HepG2 (cell line): Measurements from ENCODE around the gene PGAP3. TPM values are rescaled to one million over a fixed set of nuclear protein-coding genes. Genes with fewer than 3 reads are reported as not detected.

Experiments used
- ATAC-seq: fragments of 200-7000 bp; cut with Tn5 transposase; 3 replicates; pipeline ENCODE4 v1.9.1; 2020; ENCODE audit warnings: mild to moderate bottlenecking, moderate library complexity
- BruUV-seq: library from RNA; stranded (reverse); fragments of 400-500 nt; replicated peaks from 2 replicates; lab custom pipeline; 2021; lab: Mats Ljungman, UMichigan
- CTCF ChIA-PET: fragments of 300-600 bp; formaldehyde crosslinking; extraction: SDS; loops from one replicate; lab custom pipeline; 2021; ENCODE audit warnings: low total read pairs, inconsistent platforms, low intra/inter-chr PET ratio; lab: Yijun Ruan, JAX
- POLR2A ChIA-PET: fragments of 350-600 bp; sonication (Branson Sonifier 250); formaldehyde crosslinking; loops from one replicate; lab custom pipeline; 2020; ENCODE audit warnings: antibody characterized with exemption, inconsistent platforms; lab: Yijun Ruan, JAX
- DNase-seq: peaks from one replicate; pipeline ENCODE4 v3.0.0-alpha.2; 2015; ENCODE audit warnings: low spot score
- FAIRE-seq: peaks from 3 replicates; lab custom pipeline; 2011; peaks lifted over from hg19 to GRCh38; lab: Jason Lieb, UNC
- H2AFZ ChIP-seq: one replicate; pipeline ENCODE4 v1.6.1; 2011; ENCODE audit warnings: low read length, inconsistent platforms
- H3K27ac ChIP-seq: fragments of 300-600 bp; 3 replicates; pipeline ENCODE4 v1.8.0; 2011; ENCODE audit warnings: mixed run types, mild to moderate bottlenecking, mixed read lengths, low read length, inconsistent platforms; ENCODE audit not compliant: insufficient read depth; ENCODE audit errors: extremely low read length
- H3K27me3 ChIP-seq, 2 experiments: fragments of 200-600 bp in 1 of 2; 2 replicates in 1 of 2; 3 replicates in 1 of 2; pipeline versions ENCODE4 v1.6.0 to v1.8.0; 2011; ENCODE audit warnings: low read length in 2 of 2, mild to moderate bottlenecking in 2 of 2, moderate library complexity in 2 of 2, inconsistent platforms in 1 of 2; ENCODE audit not compliant: insufficient read depth in 2 of 2, control insufficient read depth in 1 of 2
- H3K36me3 ChIP-seq, 2 experiments: fragments of 200-600 bp in 1 of 2; replicated peaks in 1 of 2; 2 replicates in 1 of 2; 3 replicates in 1 of 2; pipeline versions ENCODE4 v1.5.1 to v1.8.0; 2011; ENCODE audit warnings: low read length in 2 of 2, inconsistent platforms in 1 of 2; ENCODE audit not compliant: insufficient read depth in 2 of 2, control insufficient read depth in 1 of 2
- H3K4me1 ChIP-seq: 2 replicates; pipeline ENCODE4 v1.5.1; 2012; ENCODE audit warnings: low read length, inconsistent platforms; ENCODE audit not compliant: insufficient read depth
- H3K4me2 ChIP-seq: 2 replicates; pipeline ENCODE4 v1.6.0; 2011; ENCODE audit warnings: low read depth, low read length, inconsistent platforms
- H3K4me3 ChIP-seq, 3 experiments: fragments of 200-600 bp in 1 of 3; sonication (generic), shearing (Covaris generic) in 1 of 3; replicated peaks in 1 of 3; 2 replicates each; pipeline ENCODE4 v1.5.1; 2011 to 2016; ENCODE audit warnings: low read length in 3 of 3, inconsistent platforms in 2 of 3, low read depth in 2 of 3, mild to moderate bottlenecking in 2 of 3, control low read depth in 1 of 3, mixed read lengths in 1 of 3; ENCODE audit not compliant: insufficient read depth in 1 of 3
- H3K79me2 ChIP-seq: one replicate; pipeline ENCODE4 v1.6.1; 2011; ENCODE audit warnings: low read length, inconsistent platforms; ENCODE audit not compliant: insufficient read depth
- H3K9ac ChIP-seq: 2 replicates; pipeline ENCODE4 v1.6.0; 2011; ENCODE audit warnings: mild to moderate bottlenecking, low read depth, low read length, inconsistent platforms; ENCODE audit not compliant: insufficient read depth
- H3K9me3 ChIP-seq: 2 replicates; pipeline ENCODE4 v1.5.1; 2012; ENCODE audit warnings: mild to moderate bottlenecking, low read length
- H4K20me1 ChIP-seq: 2 replicates; pipeline ENCODE4 v1.6.0; 2011; ENCODE audit warnings: inconsistent platforms, mild to moderate bottlenecking, low read length, moderate library complexity; ENCODE audit not compliant: insufficient read depth
- GTF3A ChIP-seq: sonication (generic); formaldehyde crosslinking; conservative IDR thresholded peaks from 2 replicates; pipeline ENCODE4 v1.4.0; 2020; ENCODE audit warnings: mild to moderate bottlenecking, missing genetic modification reagents
- HNRNPL ChIP-seq: fragments of 200-400 bp; formaldehyde crosslinking; IDR thresholded peaks from 2 replicates; pipeline ENCODE4 v1.6.1; 2017; ENCODE audit warnings: mild to moderate bottlenecking, low read depth, low read length
- MED1 ChIP-seq: sonication (generic); formaldehyde crosslinking; IDR thresholded peaks from 2 replicates; pipeline ENCODE4 v1.4.0; 2020; ENCODE audit warnings: missing genetic modification reagents
- NCOA1 ChIP-seq: sonication (generic); formaldehyde crosslinking; IDR thresholded peaks from 2 replicates; pipeline ENCODE4 v1.9.0; 2021; ENCODE audit warnings: missing genetic modification reagents
- SAP130 ChIP-seq: IDR thresholded peaks from 2 replicates; pipeline ENCODE4 v1.6.1; 2016; ENCODE audit warnings: low read depth
- SMAD3 ChIP-seq: sonication (generic); formaldehyde crosslinking; IDR thresholded peaks from 2 replicates; pipeline ENCODE4 v1.4.0; 2020; ENCODE audit warnings: missing genetic modification reagents
- UBTF ChIP-seq: sonication (generic); formaldehyde crosslinking; IDR thresholded peaks from 2 replicates; pipeline ENCODE4 v1.4.0; 2020; ENCODE audit warnings: mild to moderate bottlenecking, missing genetic modification reagents
- ZNF256 ChIP-seq: sonication (generic); formaldehyde crosslinking; conservative IDR thresholded peaks from 2 replicates; pipeline ENCODE4 v1.4.0; 2020; ENCODE audit warnings: missing genetic modification reagents
- ZNF510 ChIP-seq: sonication (generic); formaldehyde crosslinking; IDR thresholded peaks from 2 replicates; pipeline ENCODE4 v1.4.0; 2020; ENCODE audit warnings: low read depth, mild to moderate bottlenecking, missing genetic modification reagents
- ZNF768 ChIP-seq: sonication (generic); formaldehyde crosslinking; IDR thresholded peaks from 2 replicates; pipeline ENCODE4 v1.4.0; 2020; ENCODE audit warnings: missing genetic modification reagents
- WGBS: methylation state at CpG from one replicate; pipeline ENCODE4 v1.1.6; 2017; ENCODE audit warnings: low lambda C conversion rate; 5-methylcytosine and 5-hydroxymethylcytosine counted together
- in situ Hi-C: cut with HindIII; loops from 2 replicates; pipeline ENCODE4 v1.10.0; 2017; ENCODE audit warnings: low pct_unique_long_range_greater_than_20kb; ENCODE audit not compliant: extremely low pct_ligation_motif_present
- intact Hi-C: fragments of 100-400 bp; cut with micrococcal nuclease; formaldehyde crosslinking; loops from one replicate; pipeline ENCODE4 v1.10.0; 2022; ENCODE audit not compliant: unreplicated experiment
- polyA plus RNA-seq, 8 experiments: library from polyadenylated mRNA; depleted of rRNA in 3 of 8; stranded (reverse) in 7 of 8; unstranded in 1 of 8; fragments of >200 nt; fragmentation: Illumina TruSeq in 4 of 8; extraction: Trizol in 4 of 8; gene quantifications; 2 replicates each; pipeline versions ENCODE4 v1.2.1 to v1.2.3, GENCODE V29; 2011 to 2016; ENCODE audit warnings: low read depth in 4 of 8, missing spikeins in 1 of 8, mixed read lengths in 1 of 8; ENCODE audit not compliant: insufficient read depth in 1 of 8
- total RNA-seq, 5 experiments: library from RNA; depleted of rRNA; stranded (reverse); fragments of >200 nt; fragmentation: Illumina TruSeq; extraction: Trizol; gene quantifications; 2 replicates each; pipeline ENCODE4 v1.2.3, GENCODE V29; 2016; ENCODE audit warnings: low read depth in 1 of 5
- TF ChIP-seq, protein P1 (sequence below): sonication (generic); formaldehyde crosslinking; IDR thresholded peaks from 2 replicates; pipeline ENCODE4; 2020; ENCODE audit warnings: missing genetic modification reagents, mild to moderate bottlenecking, borderline replicate concordance
- TF ChIP-seq, protein P2 (sequence below): sonication (generic); formaldehyde crosslinking; IDR thresholded peaks from 2 replicates; pipeline ENCODE4 v1.4.0; 2020; ENCODE audit warnings: mild to moderate bottlenecking, missing genetic modification reagents

The PGAP3 gene
- total and polyA plus RNA-seq, 2 of the 13 experiments (the other 11 are each of a cell fraction or from before 2014, with no cell fraction given): 11.9 to 14.6 TPM

DNA sequence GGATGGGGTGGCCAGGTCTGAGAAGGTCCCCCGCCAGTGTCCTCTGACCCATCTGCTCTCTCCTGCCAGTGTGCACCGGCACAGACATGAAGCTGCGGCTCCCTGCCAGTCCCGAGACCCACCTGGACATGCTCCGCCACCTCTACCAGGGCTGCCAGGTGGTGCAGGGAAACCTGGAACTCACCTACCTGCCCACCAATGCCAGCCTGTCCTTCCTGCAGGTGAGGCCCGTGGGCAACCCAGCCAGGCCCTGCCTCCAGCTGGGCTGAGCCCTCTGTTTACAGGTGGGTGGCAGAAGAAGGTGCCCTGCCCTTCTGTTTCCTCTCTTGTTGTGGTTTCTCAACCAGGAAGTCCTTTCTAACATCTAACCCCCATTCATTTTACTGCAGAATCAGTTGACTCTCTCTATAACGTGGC is 19.1 kb upstream of the PGAP3 start:
- Histone ChIP-seq H3K36me3 (peaks cover 45 to 56% of the 10 kb centered on the region in 2 experiments), H3K27ac (no peak overlapping the region), H3K4me2 (no peak overlapping the region), H3K79me2 (peaks cover 34% of the 10 kb centered on the region), H2AFZ (no peak overlapping the region)
- no TSS peak for BruUV-seq
- no peak for FAIRE-seq
- no peak for DNase-seq
- CTCF ChIA-PET: no interaction called here
- intact Hi-C loops: no loop called here
- in situ Hi-C loops: no loop called here
- TF ChIP-seq ZNF510 (CRISPR knock-in tag) (no peak), UBTF (CRISPR knock-in tag) (no peak), SMAD3 (CRISPR knock-in tag) (no peak), GTF3A (CRISPR knock-in tag) (no peak), SAP130 (no peak), NCOA1 (CRISPR knock-in tag) (no peak), HNRNPL (0 out of 2 replicates have a peak, but pooled peaks have one; percentile 28), ZNF256 (CRISPR knock-in tag) (no peak), MED1 (no peak), ZNF768 (CRISPR knock-in tag) (peak; percentile 17; the same call in 1 of the 2 replicates)
- TF ChIP-seq, protein P1, sequence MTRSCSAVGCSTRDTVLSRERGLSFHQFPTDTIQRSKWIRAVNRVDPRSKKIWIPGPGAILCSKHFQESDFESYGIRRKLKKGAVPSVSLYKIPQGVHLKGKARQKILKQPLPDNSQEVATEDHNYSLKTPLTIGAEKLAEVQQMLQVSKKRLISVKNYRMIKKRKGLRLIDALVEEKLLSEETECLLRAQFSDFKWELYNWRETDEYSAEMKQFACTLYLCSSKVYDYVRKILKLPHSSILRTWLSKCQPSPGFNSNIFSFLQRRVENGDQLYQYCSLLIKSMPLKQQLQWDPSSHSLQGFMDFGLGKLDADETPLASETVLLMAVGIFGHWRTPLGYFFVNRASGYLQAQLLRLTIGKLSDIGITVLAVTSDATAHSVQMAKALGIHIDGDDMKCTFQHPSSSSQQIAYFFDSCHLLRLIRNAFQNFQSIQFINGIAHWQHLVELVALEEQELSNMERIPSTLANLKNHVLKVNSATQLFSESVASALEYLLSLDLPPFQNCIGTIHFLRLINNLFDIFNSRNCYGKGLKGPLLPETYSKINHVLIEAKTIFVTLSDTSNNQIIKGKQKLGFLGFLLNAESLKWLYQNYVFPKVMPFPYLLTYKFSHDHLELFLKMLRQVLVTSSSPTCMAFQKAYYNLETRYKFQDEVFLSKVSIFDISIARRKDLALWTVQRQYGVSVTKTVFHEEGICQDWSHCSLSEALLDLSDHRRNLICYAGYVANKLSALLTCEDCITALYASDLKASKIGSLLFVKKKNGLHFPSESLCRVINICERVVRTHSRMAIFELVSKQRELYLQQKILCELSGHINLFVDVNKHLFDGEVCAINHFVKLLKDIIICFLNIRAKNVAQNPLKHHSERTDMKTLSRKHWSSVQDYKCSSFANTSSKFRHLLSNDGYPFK (CRISPR knock-in tag): no peak
- TF ChIP-seq, protein P2, sequence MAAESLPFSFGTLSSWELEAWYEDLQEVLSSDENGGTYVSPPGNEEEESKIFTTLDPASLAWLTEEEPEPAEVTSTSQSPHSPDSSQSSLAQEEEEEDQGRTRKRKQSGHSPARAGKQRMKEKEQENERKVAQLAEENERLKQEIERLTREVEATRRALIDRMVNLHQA (CRISPR knock-in tag): no peak
- TF ChIP-seq, all 625 proteins: peak for 2
- WGBS: 94% methylated on average over 7 of the region's 7 CpGs
- Histone ChIP-seq H3K4me3 (no peak overlapping the region), H3K4me1 (peaks cover 40% of the 10 kb centered on the region), H3K9me3 (no peaks in the 10 kb centered on the region), H3K9ac (no peak overlapping the region), H3K27me3 (no peaks in the 10 kb centered on the region), H4K20me1 (peaks cover 14% of the 10 kb centered on the region; the same call in 1 of the 2 replicates)
- ATAC-seq: no peak
- POLR2A ChIA-PET: interaction anchor here (1.0 to 3.0 kb wide), 2 partner anchors 23 to 30 kb away, joined by 4 to 8 read pairs; partner anchors contain the start of genes GRB7 and MIEN1
